ENCODE results near the gene PYGO1.
"Not testable (repeated sequence)": the region's sequence is repeated elsewhere in the genome, so short reads cannot be mapped to it uniquely, and the experiment has no call there.

The PYGO1 gene

DNA sequence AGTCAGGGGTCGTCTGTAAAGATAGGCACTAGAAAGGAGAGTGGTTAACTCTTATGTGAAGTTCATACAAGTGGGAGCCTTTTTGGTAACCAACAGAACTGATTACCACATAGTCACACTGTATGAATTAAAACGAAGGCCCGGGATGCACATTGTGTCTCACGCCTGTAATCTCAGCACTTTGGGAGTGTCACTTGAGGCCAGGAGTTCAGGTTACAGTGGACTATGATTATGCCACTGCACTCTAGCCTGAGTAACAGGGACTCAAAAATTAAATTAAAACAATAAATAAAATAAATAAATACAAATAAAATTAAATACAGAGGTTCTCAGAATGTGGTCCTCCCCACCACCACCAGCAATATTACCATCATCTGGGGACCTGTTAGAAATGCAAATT, 80.6 kb downstream of the PYGO1 start:
- no peak for DNase-seq

GRCh38 chr15:55505407-55505806, 82.7 kb downstream of the PYGO1 start:
- DNase-seq, result not testable (repeated sequence)

GRCh38 chr15:55499151-55499550, 89.0 kb downstream of the PYGO1 start:
- DNase-seq, result no peak

DNA sequence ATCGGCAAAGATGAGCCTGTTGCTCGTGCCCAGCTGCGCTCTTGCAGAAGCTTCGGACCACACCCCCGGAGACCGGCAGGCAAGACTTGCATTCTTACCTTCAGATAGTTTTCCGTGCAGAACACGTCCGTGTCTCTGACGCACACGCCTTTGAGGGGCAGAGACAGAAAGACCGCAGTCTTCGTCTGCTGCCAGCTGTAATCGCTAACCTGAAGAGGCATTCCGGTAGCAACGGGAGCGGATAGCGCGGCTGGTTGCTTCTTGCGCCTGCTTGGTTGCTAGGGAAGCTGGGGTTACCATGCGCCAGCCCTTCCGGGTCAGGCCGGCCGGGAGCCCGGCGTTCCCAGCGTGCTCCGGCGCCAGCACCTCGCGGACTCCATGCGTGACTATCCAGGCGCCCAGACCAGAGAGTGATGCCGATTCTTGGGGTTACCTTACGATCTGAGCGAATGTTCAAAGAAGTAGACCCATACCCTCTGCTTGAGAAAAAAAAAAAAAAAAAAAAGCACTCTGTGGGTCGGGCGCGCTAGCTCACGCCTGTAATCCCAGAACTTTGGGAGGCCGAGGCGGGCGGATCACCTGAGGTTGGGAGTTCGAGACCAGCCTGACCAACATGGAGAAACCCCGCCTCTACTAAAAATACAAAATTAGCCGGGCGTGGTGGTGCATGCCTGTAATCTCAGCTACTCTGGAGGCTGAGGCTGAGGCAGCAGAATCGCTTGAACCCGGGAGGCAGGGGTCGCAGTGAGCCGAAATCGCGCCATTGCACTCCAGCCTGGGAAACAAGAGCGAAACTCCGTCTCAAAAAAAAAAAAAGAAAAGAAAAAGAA, 89.8 kb downstream of the PYGO1 start:
- DNase-seq, result peak; percentile 86

DNA sequence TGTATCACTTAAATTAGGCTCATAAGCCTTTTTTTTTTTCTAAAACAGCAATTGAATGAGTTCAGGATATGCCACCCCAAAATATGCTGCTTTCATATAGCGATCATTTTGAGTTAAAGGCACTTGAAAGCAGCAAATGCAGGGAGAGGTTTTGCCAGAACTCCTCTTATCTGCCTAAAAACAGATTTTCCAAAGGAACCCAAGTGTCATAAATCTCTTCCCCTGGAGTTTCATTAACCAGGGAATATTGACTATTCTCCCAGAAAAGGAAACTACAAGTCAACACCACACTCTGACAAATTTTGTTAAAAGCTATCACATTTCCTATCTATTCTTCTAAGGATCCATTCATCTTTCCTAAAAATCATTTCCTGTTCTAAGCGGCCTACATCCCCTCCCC, 91.4 kb downstream of the PYGO1 start:
- no peak for DNase-seq

- no peak for DNase-seq
These were observed 93.2 kb downstream of the PYGO1 start for GRCh38 chr15:55494931-55495330.

DNA sequence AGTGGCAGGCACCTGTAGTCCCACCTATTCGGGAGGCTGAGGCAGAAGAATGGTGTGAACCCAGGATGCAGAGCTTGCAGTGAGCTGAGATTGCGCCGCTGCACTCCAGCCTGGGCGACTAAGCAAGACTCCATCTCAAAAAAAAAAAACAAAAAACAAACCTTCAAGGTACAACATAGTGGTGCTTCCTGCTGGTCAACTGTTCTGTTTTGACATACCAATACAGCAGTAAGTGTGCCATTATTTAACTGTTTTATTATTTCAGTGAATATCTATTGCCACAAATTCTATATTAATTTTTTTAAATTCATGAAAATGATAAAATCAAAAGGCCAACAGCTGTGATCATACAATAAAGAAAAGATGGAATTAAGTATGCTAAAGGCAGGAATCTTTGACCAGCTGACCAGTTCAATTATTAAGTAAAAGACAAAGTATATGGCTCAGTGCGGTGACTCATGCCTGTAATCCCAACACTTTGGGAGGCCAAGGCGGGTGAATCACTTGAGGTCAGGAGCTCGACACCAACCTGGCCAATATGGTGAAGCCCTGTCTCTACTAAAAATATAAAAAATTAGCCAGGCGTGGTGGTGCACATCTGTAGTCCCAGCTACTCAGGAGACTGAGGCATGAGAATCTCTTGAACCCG, 99.1 kb downstream of the PYGO1 start:
- DNase-seq, result not testable (repeated sequence)

Data from right kidney (tissue), 1 donor.